Measurements from ENCODE around the gene CHI3L1. TPM values are rescaled to one million over a fixed set of nuclear protein-coding genes. Genes with fewer than 3 reads are reported as not detected.
A peak's percentile ranks its signal among the peaks of the same experiment; 100 is the strongest.

The CHI3L1 gene
- total RNA-seq, 1 donor from 2014 or later = 1.0 TPM

DNA sequence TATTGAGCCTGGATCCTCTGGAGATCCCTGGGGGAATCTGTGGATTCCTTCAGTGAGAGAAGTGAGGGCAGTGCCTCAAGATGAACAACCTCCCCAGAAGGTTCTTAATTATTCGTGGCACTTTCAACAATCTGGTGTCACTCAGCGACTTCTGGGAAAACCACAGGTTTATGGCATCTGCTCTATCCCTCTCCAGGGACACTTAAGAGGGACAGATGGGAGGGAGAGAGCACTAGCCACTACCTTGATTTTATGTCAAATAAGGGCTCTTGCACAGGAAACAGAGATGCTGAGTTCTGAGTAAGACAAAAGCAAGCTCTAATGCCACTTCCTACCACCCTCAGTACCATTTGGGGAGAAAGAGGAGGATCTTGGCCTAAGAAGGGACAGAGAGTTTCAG lies 21.2 kb upstream of the CHI3L1 start:
- no peak overlapping the region for H3K4me3 ChIP-seq (ENCODE audit: low read length in 3 of 3)
- no peaks in the 10 kb centered on the region for H3K36me3 ChIP-seq (ENCODE audit: control insufficient read depth in 3 of 3, insufficient read depth in 3 of 3, low read length in 3 of 3)
- H3K9me3 ChIP-seq (ENCODE audit: control insufficient read depth in 3 of 3, low read length in 3 of 3) = no peaks in the 10 kb centered on the region
- no peak overlapping the region for H3K9ac ChIP-seq (ENCODE audit: low read depth in 1 of 3, low read length in 3 of 3)
- peaks cover 0 to 10% (median 4%) of the 10 kb centered on the region in 3 donors for H3K4me1 ChIP-seq (ENCODE audit: control insufficient read depth in 3 of 3, insufficient read depth in 3 of 3, low read length in 3 of 3)
- H3K27ac ChIP-seq (ENCODE audit: low read depth, low read length) = no peak overlapping the region
- no peaks in the 10 kb centered on the region for H3K27me3 ChIP-seq (ENCODE audit: control insufficient read depth in 3 of 3, insufficient read depth in 3 of 3, low read length in 3 of 3)

DNA sequence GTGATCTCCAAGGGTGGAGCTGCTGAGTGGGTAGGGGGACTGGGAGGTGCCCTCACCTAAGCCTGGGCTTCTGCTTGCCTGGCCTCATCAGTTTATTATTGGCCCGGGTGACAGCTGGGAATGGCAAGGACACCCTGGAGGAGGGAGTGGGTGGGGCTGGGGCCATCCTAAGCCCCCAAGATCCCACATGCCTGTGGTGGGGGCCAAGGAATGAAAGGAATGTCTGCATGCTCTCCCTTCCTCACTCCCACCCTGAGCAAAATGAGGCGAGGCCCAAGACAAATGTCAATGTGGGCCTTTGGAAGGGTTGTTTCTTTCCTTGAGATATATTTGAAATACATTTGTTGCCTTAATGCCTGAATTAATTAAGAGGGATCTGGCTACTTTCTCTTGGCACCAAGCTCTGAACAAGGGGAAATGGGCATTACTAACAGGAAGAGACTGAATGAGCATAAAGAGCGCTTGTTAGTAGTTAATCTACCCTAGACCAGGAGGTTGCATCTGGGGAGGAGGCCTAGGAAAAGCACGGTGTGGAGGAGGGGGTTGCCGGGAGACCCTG lies 19.7 kb upstream of the CHI3L1 start:
- no peaks in the 10 kb centered on the region for H3K9me3 ChIP-seq (ENCODE audit: control insufficient read depth in 3 of 3, low read length in 3 of 3)
- H3K36me3 ChIP-seq (ENCODE audit: control insufficient read depth in 3 of 3, insufficient read depth in 3 of 3, low read length in 3 of 3) = no peaks in the 10 kb centered on the region
- no peak overlapping the region for H3K9ac ChIP-seq (ENCODE audit: low read depth in 1 of 3, low read length in 3 of 3)
- H3K27ac ChIP-seq (ENCODE audit: low read depth, low read length) = no peak overlapping the region
- no peak overlapping the region for H3K4me3 ChIP-seq (ENCODE audit: low read length in 3 of 3)
- H3K27me3 ChIP-seq (ENCODE audit: control insufficient read depth in 3 of 3, insufficient read depth in 3 of 3, low read length in 3 of 3) = no peaks in the 10 kb centered on the region
- H3K4me1 ChIP-seq (ENCODE audit: control insufficient read depth in 3 of 3, insufficient read depth in 3 of 3, low read length in 3 of 3) = peaks cover 0 to 24% (median 15%) of the 10 kb centered on the region in 3 donors

DNA sequence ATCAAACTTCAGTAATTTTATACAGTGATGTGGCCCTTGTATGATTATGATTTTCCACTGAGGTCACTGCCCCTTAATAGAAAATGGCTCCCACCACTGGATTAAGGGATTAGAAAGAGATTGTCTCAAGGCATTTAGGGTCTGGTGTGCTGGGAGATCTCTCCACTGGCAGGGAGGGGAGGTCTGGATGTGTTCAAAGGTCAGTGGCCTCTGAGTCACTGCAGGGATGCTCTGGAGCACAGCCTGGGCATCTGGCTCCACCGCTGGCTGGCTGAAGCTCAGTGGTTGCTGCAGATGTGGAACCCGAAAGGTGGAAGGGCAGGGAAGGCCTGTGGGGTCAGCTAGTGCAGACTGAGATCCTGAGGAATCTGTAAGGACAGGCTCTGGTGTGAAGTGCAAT lies 18.3 kb upstream of the CHI3L1 start:
- H3K27ac ChIP-seq (ENCODE audit: low read depth, low read length) = no peak overlapping the region
- no peaks in the 10 kb centered on the region for H3K27me3 ChIP-seq (ENCODE audit: control insufficient read depth in 3 of 3, insufficient read depth in 3 of 3, low read length in 3 of 3)
- no peak overlapping the region for H3K4me3 ChIP-seq (ENCODE audit: low read length in 3 of 3)
- peaks cover 12 to 38% (median 30%) of the 10 kb centered on the region in 3 donors for H3K4me1 ChIP-seq (ENCODE audit: control insufficient read depth in 3 of 3, insufficient read depth in 3 of 3, low read length in 3 of 3)
- H3K36me3 ChIP-seq (ENCODE audit: control insufficient read depth in 3 of 3, insufficient read depth in 3 of 3, low read length in 3 of 3) = no peaks in the 10 kb centered on the region
- H3K9ac ChIP-seq (ENCODE audit: low read depth in 1 of 3, low read length in 3 of 3) = no peak overlapping the region
- no peaks in the 10 kb centered on the region for H3K9me3 ChIP-seq (ENCODE audit: control insufficient read depth in 3 of 3, low read length in 3 of 3)

DNA sequence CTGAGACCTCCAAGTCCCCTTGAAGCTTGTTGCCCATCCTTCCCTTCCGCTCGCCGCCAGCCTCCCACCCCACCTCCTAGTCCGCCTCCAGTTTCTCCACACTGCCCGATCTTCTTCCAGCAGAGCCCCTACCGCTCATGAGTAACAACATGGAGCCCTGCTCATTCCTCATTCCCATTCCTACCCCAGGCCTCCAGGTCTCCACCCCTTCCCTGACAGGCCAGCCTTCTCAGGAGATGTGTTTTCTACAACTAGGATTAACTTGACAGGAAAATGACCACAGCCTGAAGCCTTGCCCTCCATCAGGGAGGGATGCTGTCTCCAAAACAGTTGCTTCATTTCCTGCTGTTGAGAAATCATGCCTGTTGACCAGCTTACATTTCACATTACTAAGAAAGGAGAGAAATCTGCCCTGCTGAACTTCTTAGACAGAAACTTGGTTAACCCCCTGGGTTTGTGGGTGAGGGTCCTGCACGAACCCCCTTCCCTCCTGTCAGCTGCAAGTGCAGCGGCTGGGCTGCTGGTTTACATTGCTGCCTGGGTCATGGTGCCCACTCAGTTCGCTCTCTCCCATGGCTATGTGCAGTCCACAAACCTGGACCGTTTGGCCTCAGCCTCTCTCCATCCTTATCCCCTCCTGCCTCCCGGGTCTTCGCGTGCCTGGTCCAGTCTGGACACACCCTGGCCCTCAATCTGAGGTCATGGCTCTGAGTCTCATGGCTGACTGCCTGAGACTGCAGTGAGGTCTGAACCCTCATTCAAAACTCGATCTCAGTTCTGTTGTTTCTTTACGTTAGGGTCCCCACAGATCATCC lies 16.1 kb upstream of the CHI3L1 start:
- no peak overlapping the region for H3K9ac ChIP-seq (ENCODE audit: low read depth in 1 of 3, low read length in 3 of 3)
- no peaks in the 10 kb centered on the region for H3K9me3 ChIP-seq (ENCODE audit: control insufficient read depth in 3 of 3, low read length in 3 of 3)
- H3K27ac ChIP-seq (ENCODE audit: low read depth, low read length) = peak overlapping the region; percentile 20
- H3K4me3 ChIP-seq (ENCODE audit: low read length in 3 of 3) = no peak overlapping the region
- no peaks in the 10 kb centered on the region for H3K36me3 ChIP-seq (ENCODE audit: control insufficient read depth in 3 of 3, insufficient read depth in 3 of 3, low read length in 3 of 3)
- H3K27me3 ChIP-seq (ENCODE audit: control insufficient read depth in 3 of 3, insufficient read depth in 3 of 3, low read length in 3 of 3) = no peaks in the 10 kb centered on the region
- H3K4me1 ChIP-seq (ENCODE audit: control insufficient read depth in 3 of 3, insufficient read depth in 3 of 3, low read length in 3 of 3) = peaks cover 22 to 58% (median 40%) of the 10 kb centered on the region in 3 donors

DNA sequence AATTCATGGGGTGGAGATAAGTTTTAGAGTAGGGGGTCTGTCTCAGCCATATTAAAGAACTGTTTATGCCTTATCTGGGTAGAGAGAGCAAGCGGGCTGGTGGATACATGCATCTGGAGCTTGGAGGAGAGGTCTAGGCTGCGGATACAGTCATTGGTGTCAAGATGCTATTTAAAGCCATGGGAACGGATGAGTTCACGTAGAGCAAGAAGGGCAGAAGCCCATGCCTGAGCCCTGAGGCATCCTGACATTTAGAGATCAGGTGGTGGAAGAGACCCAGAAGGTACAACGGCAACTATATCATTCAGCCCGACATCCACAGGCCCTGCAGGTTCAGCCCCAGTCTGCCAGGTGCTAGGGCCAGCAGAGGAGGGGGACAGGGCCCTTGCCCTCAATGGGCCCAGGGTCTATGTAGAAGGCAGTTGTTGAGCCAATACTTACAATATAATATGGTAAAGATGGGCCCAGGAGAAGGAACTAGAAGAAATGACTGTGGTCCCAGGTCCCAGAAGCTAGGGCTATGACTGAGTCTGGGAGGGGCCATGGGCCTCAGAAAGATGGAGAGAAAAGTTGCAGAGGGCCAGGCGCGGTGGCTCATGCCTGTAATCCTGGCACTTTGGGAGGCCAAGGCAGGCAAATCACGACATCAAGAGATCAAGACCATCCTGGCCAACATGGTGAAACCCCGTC lies 15.2 kb upstream of the CHI3L1 start:
- Histone ChIP-seq H3K27me3 (ENCODE audit: control insufficient read depth in 3 of 3, insufficient read depth in 3 of 3, low read length in 3 of 3) (no peaks in the 10 kb centered on the region), H3K4me1 (ENCODE audit: control insufficient read depth in 3 of 3, insufficient read depth in 3 of 3, low read length in 3 of 3) (peaks cover 22 to 65% (median 40%) of the 10 kb centered on the region in 3 donors), H3K36me3 (ENCODE audit: control insufficient read depth in 3 of 3, insufficient read depth in 3 of 3, low read length in 3 of 3) (no peaks in the 10 kb centered on the region), H3K9me3 (ENCODE audit: control insufficient read depth in 3 of 3, low read length in 3 of 3) (no peaks in the 10 kb centered on the region), H3K4me3 (ENCODE audit: low read length in 3 of 3) (no peak overlapping the region), H3K27ac (ENCODE audit: low read depth, low read length) (no peak overlapping the region), H3K9ac (ENCODE audit: low read depth in 1 of 3, low read length in 3 of 3) (no peak overlapping the region)

DNA sequence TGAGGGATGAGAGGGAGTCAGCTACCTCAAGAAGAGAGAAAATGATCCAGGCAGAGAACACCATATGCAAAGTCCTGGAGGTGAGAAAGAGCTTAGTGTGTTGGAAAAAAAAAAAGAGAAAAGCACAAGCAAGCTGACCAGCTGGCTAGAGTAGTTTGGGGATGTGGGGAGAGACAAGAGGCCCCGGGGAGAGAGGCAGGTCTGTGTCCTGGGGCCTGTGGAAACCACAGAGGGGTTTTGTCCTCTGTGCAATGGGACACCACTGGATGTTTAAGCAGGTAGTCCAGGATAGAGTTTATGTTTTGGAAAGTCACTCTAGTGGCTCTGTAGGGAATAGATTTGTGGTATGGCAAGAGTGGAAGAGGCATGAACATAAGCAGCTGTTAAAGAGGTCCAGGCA lies 14.4 kb upstream of the CHI3L1 start:
- Histone ChIP-seq H3K4me1 (ENCODE audit: control insufficient read depth in 3 of 3, insufficient read depth in 3 of 3, low read length in 3 of 3) (peaks cover 22 to 72% (median 40%) of the 10 kb centered on the region in 3 donors), H3K4me3 (ENCODE audit: low read length in 3 of 3) (no peak overlapping the region), H3K9me3 (ENCODE audit: control insufficient read depth in 3 of 3, low read length in 3 of 3) (no peaks in the 10 kb centered on the region), H3K27me3 (ENCODE audit: control insufficient read depth in 3 of 3, insufficient read depth in 3 of 3, low read length in 3 of 3) (no peaks in the 10 kb centered on the region), H3K9ac (ENCODE audit: low read depth in 1 of 3, low read length in 3 of 3) (no peak overlapping the region), H3K27ac (ENCODE audit: low read depth, low read length) (peak overlapping the region; percentile 68), H3K36me3 (ENCODE audit: control insufficient read depth in 3 of 3, insufficient read depth in 3 of 3, low read length in 3 of 3) (no peaks in the 10 kb centered on the region)

DNA sequence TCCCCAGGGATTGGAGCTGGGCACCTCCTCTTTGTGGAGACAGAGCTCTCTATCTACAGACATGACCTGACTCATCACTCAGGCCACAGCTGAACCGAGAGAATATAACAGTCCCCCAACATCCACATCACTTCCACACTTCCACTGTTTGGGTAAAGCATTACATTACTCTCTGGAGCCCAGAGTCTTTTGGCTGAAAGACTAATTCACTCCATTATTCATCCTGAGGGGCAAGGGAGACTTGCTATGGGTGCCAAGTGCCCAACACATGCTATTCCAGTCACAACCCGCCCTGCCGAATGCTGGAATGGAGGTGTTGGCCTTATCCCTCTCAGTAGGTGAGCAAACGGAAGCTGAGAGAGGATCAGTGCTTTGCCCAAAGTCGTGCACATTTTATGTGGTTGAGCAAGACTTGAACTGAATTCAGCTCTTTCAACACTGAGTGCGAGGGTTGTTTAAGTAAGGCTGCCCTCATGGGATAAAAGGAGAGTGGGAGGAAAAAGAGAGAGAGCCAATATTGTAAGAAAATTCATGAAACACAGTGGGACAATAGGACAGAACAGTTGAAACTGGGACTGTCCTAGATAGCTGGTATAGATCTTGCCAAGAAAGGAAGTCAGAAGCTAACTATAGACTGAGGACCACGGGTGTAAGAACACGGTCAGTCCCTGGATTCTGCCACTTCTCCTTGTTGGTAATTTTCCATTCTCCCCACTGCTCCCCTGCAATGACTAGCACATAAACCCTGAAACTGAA lies 13.5 kb upstream of the CHI3L1 start:
- no peaks in the 10 kb centered on the region for H3K36me3 ChIP-seq (ENCODE audit: control insufficient read depth in 3 of 3, insufficient read depth in 3 of 3, low read length in 3 of 3)
- peak overlapping the region; percentile 68 for H3K27ac ChIP-seq (ENCODE audit: low read depth, low read length)
- H3K9ac ChIP-seq (ENCODE audit: low read depth in 1 of 3, low read length in 3 of 3) = peak overlapping the region in 1 of 3 donors; percentile 15
- H3K4me3 ChIP-seq (ENCODE audit: low read length in 3 of 3) = peak overlapping the region in 1 of 3 donors; percentile 0
- H3K4me1 ChIP-seq (ENCODE audit: control insufficient read depth in 3 of 3, insufficient read depth in 3 of 3, low read length in 3 of 3) = peaks cover 22 to 70% (median 40%) of the 10 kb centered on the region in 3 donors
- no peaks in the 10 kb centered on the region for H3K9me3 ChIP-seq (ENCODE audit: control insufficient read depth in 3 of 3, low read length in 3 of 3)
- H3K27me3 ChIP-seq (ENCODE audit: control insufficient read depth in 3 of 3, insufficient read depth in 3 of 3, low read length in 3 of 3) = no peaks in the 10 kb centered on the region

DNA sequence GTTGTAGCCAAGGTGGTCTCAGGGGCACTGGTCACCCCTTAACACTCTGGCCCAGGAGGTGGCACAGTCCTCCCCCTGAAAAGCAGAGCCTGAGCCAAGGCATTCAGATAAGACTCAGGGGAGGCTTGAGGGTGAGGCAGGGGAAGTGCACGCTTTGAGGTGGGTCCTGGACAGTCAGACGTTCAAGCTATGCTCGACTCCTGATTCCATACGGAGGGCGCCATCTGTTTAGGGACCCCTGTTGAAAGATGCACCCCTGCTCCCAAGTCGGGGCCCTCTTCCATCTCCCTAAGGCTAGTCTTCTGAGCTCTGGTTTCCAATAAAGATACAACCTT lies 12.9 kb upstream of the CHI3L1 start:
- Histone ChIP-seq H3K4me3 (ENCODE audit: low read length in 3 of 3) (peak overlapping the region in 1 of 3 donors; percentile 17), H3K36me3 (ENCODE audit: control insufficient read depth in 3 of 3, insufficient read depth in 3 of 3, low read length in 3 of 3) (no peaks in the 10 kb centered on the region), H3K9me3 (ENCODE audit: control insufficient read depth in 3 of 3, low read length in 3 of 3) (no peaks in the 10 kb centered on the region), H3K27ac (ENCODE audit: low read depth, low read length) (peak overlapping the region; percentile 68), H3K9ac (ENCODE audit: low read depth in 1 of 3, low read length in 3 of 3) (no peak overlapping the region), H3K27me3 (ENCODE audit: control insufficient read depth in 3 of 3, insufficient read depth in 3 of 3, low read length in 3 of 3) (no peaks in the 10 kb centered on the region), H3K4me1 (ENCODE audit: control insufficient read depth in 3 of 3, insufficient read depth in 3 of 3, low read length in 3 of 3) (peaks cover 22 to 65% (median 38%) of the 10 kb centered on the region in 3 donors)

DNA sequence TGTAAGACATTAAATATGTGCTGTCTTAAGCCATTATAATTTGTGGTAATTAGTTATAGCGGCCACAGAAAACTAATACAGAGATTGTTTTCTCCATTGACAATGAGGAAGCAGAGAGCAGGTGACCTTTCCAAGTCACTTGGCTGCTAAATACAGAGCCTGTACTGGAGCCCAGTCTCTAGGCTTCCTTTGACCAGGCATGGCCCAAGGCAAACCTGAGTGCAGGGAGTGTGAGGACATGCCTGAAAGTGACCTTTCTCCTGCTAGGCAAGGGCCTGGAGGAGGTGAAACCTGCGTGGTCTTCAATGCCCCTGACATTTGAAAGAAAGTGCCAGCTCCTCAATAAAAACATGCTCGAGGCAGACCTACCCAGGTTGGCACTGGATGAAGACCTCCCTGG lies 12.5 kb upstream of the CHI3L1 start:
- Histone ChIP-seq H3K36me3 (ENCODE audit: control insufficient read depth in 3 of 3, insufficient read depth in 3 of 3, low read length in 3 of 3) (no peaks in the 10 kb centered on the region), H3K9ac (ENCODE audit: low read depth in 1 of 3, low read length in 3 of 3) (no peak overlapping the region), H3K9me3 (ENCODE audit: control insufficient read depth in 3 of 3, low read length in 3 of 3) (no peaks in the 10 kb centered on the region), H3K4me1 (ENCODE audit: control insufficient read depth in 3 of 3, insufficient read depth in 3 of 3, low read length in 3 of 3) (peaks cover 22 to 65% (median 38%) of the 10 kb centered on the region in 3 donors), H3K27ac (ENCODE audit: low read depth, low read length) (peak overlapping the region; percentile 68), H3K27me3 (ENCODE audit: control insufficient read depth in 3 of 3, insufficient read depth in 3 of 3, low read length in 3 of 3) (no peaks in the 10 kb centered on the region), H3K4me3 (ENCODE audit: low read length in 3 of 3) (peak overlapping the region in 1 of 3 donors; percentile 17)

All from skeletal muscle tissue (tissue), 4 donors.